Measurements from ENCODE around the gene RGS16. TPM values are rescaled to one million over a fixed set of nuclear protein-coding genes. Genes with fewer than 3 reads are reported as not detected.

RGS16 gene
- total and polyA plus RNA-seq, 4 experiments from 2014 or later: 1.3 to 3.7 (median 2.1) TPM

DNA sequence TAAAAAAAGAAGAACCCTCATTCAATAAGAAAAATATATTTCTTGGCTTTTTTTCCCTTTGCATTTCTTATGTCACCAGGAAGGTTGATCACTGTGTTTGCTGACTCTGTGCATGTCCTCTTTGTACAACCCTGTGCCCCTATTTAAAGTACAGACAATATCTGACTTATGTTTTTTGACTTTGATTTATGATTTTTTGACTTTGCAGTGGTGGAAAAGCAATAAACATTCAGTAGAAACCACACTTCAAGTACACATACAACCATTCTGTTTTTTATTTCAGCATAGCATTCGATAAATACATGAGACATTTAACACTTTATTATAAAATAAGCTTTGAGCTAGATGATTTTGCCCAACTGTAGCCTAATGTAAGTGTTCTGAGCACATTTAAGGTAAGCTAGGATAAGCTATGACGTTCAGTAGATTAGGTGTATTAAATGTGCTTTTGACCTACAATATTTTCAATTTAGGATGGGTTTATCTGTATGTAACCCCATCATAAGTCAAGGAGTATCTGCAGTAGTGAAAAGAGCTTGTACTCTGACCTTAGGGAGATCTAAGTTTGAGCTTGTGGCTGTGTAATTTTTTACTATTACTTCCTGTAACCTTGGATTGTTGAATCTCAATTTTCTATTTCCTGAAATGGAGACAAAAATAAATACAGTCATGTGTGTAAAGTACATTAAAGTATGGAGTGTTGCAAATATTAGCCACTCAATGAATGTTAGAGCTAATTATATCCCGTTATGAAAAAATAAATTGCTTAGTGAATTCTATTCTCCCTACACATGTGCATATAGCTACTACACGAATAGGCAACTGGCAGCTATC is 16.3 kb downstream of the RGS16 start:
- peaks cover 0 to 4% (median 0%) of the 10 kb centered on the region in 8 donors for H3K9me3 Mint-ChIP-seq
- intact Hi-C loops (cut with micrococcal nuclease): loop anchor here (1.0 to 2.0 kb wide), 3 partner anchors 16 to 559 kb away; partner anchors contain the start of genes DHX9 and RGS16
- no peaks in the 10 kb centered on the region for H3K36me3 ChIP-seq (ENCODE audit: insufficient read depth, low read length)
- H3K4me1 ChIP-seq (ENCODE audit: insufficient read depth, low read length): peaks cover 57% of the 10 kb centered on the region
- peaks cover 41 to 54% of the 10 kb centered on the region in 2 donors for H3K36me3 Mint-ChIP-seq
- CTCF ChIA-PET (ENCODE audit: partially characterized antibody): interaction anchor here (0.8 to 5.4 kb wide), 8 partner anchors 8 to 444 kb away, joined by 3 to 69 read pairs (median 4); no protein-coding TSS in a partner anchor
- H3K27ac ChIP-seq (ENCODE audit: low read depth, low read length): peak overlapping the region; percentile 98
- peak overlapping the region; percentile 93 to 94 for H3K4me3 ChIP-seq (ENCODE audit: low read length in 2 of 2)
- no peaks in the 10 kb centered on the region for H3K27me3 ChIP-seq (ENCODE audit: insufficient read depth, low read length)
- H3K9me3 ChIP-seq (ENCODE audit: control insufficient read depth in 1 of 2, low read length in 2 of 2): no peaks in the 10 kb centered on the region
- POLR2A ChIA-PET (ENCODE audit: partially characterized antibody): interaction anchor here (0.8 to 3.3 kb wide), 9 partner anchors 13 to 558 kb away, joined by 3 to 31 read pairs (median 12); partner anchors contain the start of genes DHX9, NPL and RGS16
- peak overlapping the region; percentile 96 to 100 (median 99) for H3K27ac Mint-ChIP-seq
- H3K27me3 Mint-ChIP-seq: no peaks in the 10 kb centered on the region
- H3K4me1 Mint-ChIP-seq: peaks cover 44 to 69% (median 55%) of the 10 kb centered on the region in 4 donors
- DNase-seq: no peak
- peak overlapping the region; percentile 93 to 99 (median 96) for H3K4me3 Mint-ChIP-seq

GRCh38 chr1:182587093-182587492 is 17.1 kb downstream of the RGS16 start:
- no peak overlapping the region for H3K27ac ChIP-seq (ENCODE audit: low read depth, low read length)
- H3K9me3 ChIP-seq (ENCODE audit: control insufficient read depth in 1 of 2, low read length in 2 of 2): no peaks in the 10 kb centered on the region
- Mint-ChIP-seq H3K9me3 (peaks cover 0 to 4% (median 0%) of the 10 kb centered on the region in 8 donors), H3K27ac (peak overlapping the region in 1 of 7 donors; percentile 96), H3K36me3 (peaks cover 47 to 61% of the 10 kb centered on the region in 2 donors), H3K27me3 (no peaks in the 10 kb centered on the region), H3K4me1 (peaks cover 48 to 77% (median 61%) of the 10 kb centered on the region in 4 donors), H3K4me3 (peak overlapping the region in 1 of 8 donors; percentile 27)
- H3K36me3 ChIP-seq (ENCODE audit: insufficient read depth, low read length): peaks cover 7% of the 10 kb centered on the region
- no peak overlapping the region for H3K4me3 ChIP-seq (ENCODE audit: low read length in 2 of 2)
- no peak for DNase-seq
- peaks cover 60% of the 10 kb centered on the region for H3K4me1 ChIP-seq (ENCODE audit: insufficient read depth, low read length)
- POLR2A ChIA-PET (ENCODE audit: partially characterized antibody): interaction anchor here (3.0 kb wide), 1 partner anchor 17 kb away, joined by 27 read pairs; the partner anchor contains the start of gene RGS16
- intact Hi-C loops (cut with micrococcal nuclease): no loop called here
- CTCF ChIA-PET (ENCODE audit: partially characterized antibody): interaction anchor here (5.4 kb wide), 1 partner anchor 198 kb away, joined by 69 read pairs; no protein-coding TSS in a partner anchor
- H3K27me3 ChIP-seq (ENCODE audit: insufficient read depth, low read length): no peaks in the 10 kb centered on the region

DNA sequence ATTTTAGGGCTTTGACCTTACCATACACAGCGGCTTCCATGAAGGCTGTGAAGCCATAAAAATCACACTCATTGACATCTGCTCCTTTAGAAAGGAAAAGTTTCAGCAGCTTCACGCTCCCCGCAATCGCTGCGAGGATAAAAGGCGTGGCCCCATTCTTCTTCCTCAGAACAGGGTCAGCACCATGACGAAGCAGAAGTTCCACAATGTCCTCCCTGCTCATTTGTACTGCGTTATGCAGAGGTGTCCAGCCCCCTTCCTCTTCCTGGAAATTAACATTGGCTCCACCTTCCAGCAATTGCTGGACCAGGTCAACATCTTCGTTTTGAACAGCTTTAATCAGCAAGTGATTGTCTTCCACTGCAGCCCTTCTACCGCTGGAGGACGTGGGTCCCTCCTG is 17.8 kb downstream of the RGS16 start:
- H3K27ac Mint-ChIP-seq: peak overlapping the region in 4 of 7 donors; percentile 7 to 48 (median 34)
- intact Hi-C loops (cut with micrococcal nuclease): no loop called here
- Histone ChIP-seq H3K27ac (ENCODE audit: low read depth, low read length) (no peak overlapping the region), H3K4me3 (ENCODE audit: low read length in 2 of 2) (no peak overlapping the region), H3K4me1 (ENCODE audit: insufficient read depth, low read length) (peaks cover 60% of the 10 kb centered on the region), H3K36me3 (ENCODE audit: insufficient read depth, low read length) (peaks cover 9% of the 10 kb centered on the region), H3K27me3 (ENCODE audit: insufficient read depth, low read length) (no peaks in the 10 kb centered on the region), H3K9me3 (ENCODE audit: control insufficient read depth in 1 of 2, low read length in 2 of 2) (no peaks in the 10 kb centered on the region)
- H3K36me3 Mint-ChIP-seq: peaks cover 52 to 67% of the 10 kb centered on the region in 2 donors
- peak overlapping the region in 5 of 8 donors; percentile 5 to 86 (median 75) for H3K4me3 Mint-ChIP-seq
- CTCF ChIA-PET (ENCODE audit: partially characterized antibody): interaction anchor here (0.8 to 5.4 kb wide), 2 partner anchors 9 to 199 kb away, joined by 3 to 69 read pairs; no protein-coding TSS in a partner anchor
- H3K4me1 Mint-ChIP-seq: peaks cover 51 to 79% (median 64%) of the 10 kb centered on the region in 4 donors
- no peaks in the 10 kb centered on the region for H3K27me3 Mint-ChIP-seq
- POLR2A ChIA-PET (ENCODE audit: partially characterized antibody): no interaction called here
- H3K9me3 Mint-ChIP-seq: peaks cover 0 to 4% (median 0%) of the 10 kb centered on the region in 8 donors
- DNase-seq: no peak

DNA sequence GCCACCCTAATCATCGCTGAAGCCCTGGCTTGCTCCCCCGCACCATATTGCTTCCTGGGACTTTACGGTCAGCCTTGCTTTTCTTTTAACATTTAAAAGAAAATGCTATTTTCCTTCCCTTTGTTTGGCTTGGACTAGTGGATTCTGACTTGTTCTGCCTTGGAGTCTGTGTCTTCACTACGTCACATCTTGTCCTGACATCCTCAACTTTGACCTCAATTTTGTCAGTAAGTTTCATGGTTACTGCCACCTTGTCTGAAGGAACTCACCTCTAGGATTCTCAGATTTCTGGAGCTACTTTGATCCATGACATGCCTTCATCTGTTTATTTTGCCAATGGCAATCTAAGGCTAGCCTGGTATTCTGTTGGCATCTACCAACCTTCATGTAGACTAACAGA is 19.4 kb downstream of the RGS16 start:
- Histone ChIP-seq H3K4me1 (ENCODE audit: insufficient read depth, low read length) (peaks cover 58% of the 10 kb centered on the region), H3K27me3 (ENCODE audit: insufficient read depth, low read length) (no peaks in the 10 kb centered on the region), H3K27ac (ENCODE audit: low read depth, low read length) (no peak overlapping the region), H3K4me3 (ENCODE audit: low read length in 2 of 2) (no peak overlapping the region), H3K36me3 (ENCODE audit: insufficient read depth, low read length) (peaks cover 24% of the 10 kb centered on the region), H3K9me3 (ENCODE audit: control insufficient read depth in 1 of 2, low read length in 2 of 2) (no peaks in the 10 kb centered on the region)
- peaks cover 0 to 4% (median 0%) of the 10 kb centered on the region in 8 donors for H3K9me3 Mint-ChIP-seq
- intact Hi-C loops (cut with micrococcal nuclease): no loop called here
- DNase-seq: no peak
- peak overlapping the region in 1 of 7 donors; percentile 81 for H3K27ac Mint-ChIP-seq
- ChIA-PET POLR2A (ENCODE audit: partially characterized antibody) (no interaction called here), CTCF (ENCODE audit: partially characterized antibody) (interaction anchor here (1.0 kb wide), 1 partner anchor 11 kb away, joined by 3 read pairs; no protein-coding TSS in a partner anchor)
- no peaks in the 10 kb centered on the region for H3K27me3 Mint-ChIP-seq
- peaks cover 67 to 81% of the 10 kb centered on the region in 2 donors for H3K36me3 Mint-ChIP-seq
- H3K4me3 Mint-ChIP-seq: peak overlapping the region; percentile 14 to 86 (median 74)
- H3K4me1 Mint-ChIP-seq: peaks cover 57 to 87% (median 62%) of the 10 kb centered on the region in 4 donors

DNA sequence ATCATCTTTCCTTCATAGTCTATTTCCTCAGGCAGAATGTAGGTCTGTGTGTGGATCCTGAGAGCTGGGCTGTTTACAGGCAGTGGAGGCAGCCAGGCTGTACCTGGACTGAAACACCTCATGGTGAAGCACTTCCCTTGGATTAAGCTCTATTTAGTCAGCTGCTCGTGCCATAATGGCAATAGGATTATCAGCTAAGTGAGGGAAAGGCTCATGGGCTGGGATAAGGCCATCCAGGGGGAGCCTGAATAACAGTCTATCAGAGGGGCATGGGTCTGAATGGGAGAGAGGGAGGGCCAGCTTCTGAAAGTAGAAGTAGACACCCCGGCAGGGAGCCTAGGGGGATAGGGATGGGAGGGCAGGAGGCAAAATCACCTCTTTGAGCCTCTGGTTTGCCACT is 23.5 kb downstream of the RGS16 start:
- Histone ChIP-seq H3K9me3 (ENCODE audit: control insufficient read depth in 1 of 2, low read length in 2 of 2) (no peaks in the 10 kb centered on the region), H3K4me1 (ENCODE audit: insufficient read depth, low read length) (peaks cover 32% of the 10 kb centered on the region), H3K27me3 (ENCODE audit: insufficient read depth, low read length) (no peaks in the 10 kb centered on the region), H3K4me3 (ENCODE audit: low read length in 2 of 2) (no peak overlapping the region), H3K27ac (ENCODE audit: low read depth, low read length) (no peak overlapping the region), H3K36me3 (ENCODE audit: insufficient read depth, low read length) (peaks cover 34% of the 10 kb centered on the region)
- Mint-ChIP-seq H3K27me3 (no peaks in the 10 kb centered on the region), H3K27ac (peak overlapping the region in 1 of 7 donors; percentile 23), H3K4me3 (no peak overlapping the region), H3K4me1 (peaks cover 50 to 72% (median 56%) of the 10 kb centered on the region in 4 donors), H3K9me3 (no peaks in the 10 kb centered on the region), H3K36me3 (peaks cover 79 to 84% of the 10 kb centered on the region in 2 donors)
- ChIA-PET CTCF (ENCODE audit: partially characterized antibody) (no interaction called here), POLR2A (ENCODE audit: partially characterized antibody) (no interaction called here)
- DNase-seq: no peak
- intact Hi-C loops (cut with micrococcal nuclease): no loop called here

DNA sequence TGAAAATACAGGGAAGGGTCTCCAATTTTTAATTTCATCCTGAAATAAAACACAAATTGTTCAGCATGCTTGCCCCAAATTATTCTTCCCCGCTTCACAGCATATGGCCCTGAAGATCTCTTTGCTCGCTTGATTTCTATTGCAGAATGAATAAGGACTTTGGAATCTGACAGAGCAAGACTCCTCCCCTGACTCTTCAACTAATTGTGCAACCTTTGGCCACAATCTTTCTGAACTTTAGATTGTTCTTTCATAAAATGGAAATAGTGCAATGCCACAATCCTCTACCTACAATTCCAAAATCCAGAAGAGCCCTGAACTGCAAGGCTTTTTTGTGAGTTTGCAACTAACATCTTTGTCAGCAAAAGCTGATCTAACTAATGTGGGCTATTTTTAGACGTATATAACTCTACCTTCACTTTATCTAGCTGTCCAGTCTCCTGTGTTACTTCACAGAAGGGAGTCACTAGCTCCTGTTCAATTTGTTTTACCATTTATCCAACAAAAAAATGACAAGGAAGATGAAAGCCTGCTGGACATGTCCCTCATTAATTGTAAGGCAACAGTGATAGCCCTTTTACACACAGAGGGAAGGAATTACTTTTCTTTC is 28.5 kb downstream of the RGS16 start:
- Histone ChIP-seq H3K4me3 (ENCODE audit: low read length in 2 of 2) (no peak overlapping the region), H3K27ac (ENCODE audit: low read depth, low read length) (no peak overlapping the region), H3K27me3 (ENCODE audit: insufficient read depth, low read length) (no peaks in the 10 kb centered on the region), H3K4me1 (ENCODE audit: insufficient read depth, low read length) (no peaks in the 10 kb centered on the region), H3K36me3 (ENCODE audit: insufficient read depth, low read length) (peaks cover 36% of the 10 kb centered on the region), H3K9me3 (ENCODE audit: control insufficient read depth in 1 of 2, low read length in 2 of 2) (no peaks in the 10 kb centered on the region)
- CTCF ChIA-PET (ENCODE audit: partially characterized antibody): interaction anchor here (1.7 kb wide), 1 partner anchor 20 kb away, joined by 5 read pairs; no protein-coding TSS in a partner anchor
- peaks cover 65 to 69% of the 10 kb centered on the region in 2 donors for H3K36me3 Mint-ChIP-seq
- no peak overlapping the region for H3K4me3 Mint-ChIP-seq
- no peaks in the 10 kb centered on the region for H3K27me3 Mint-ChIP-seq
- POLR2A ChIA-PET (ENCODE audit: partially characterized antibody): no interaction called here
- H3K4me1 Mint-ChIP-seq: peaks cover 14 to 29% (median 19%) of the 10 kb centered on the region in 4 donors
- no peak overlapping the region for H3K27ac Mint-ChIP-seq
- no peak for DNase-seq
- intact Hi-C loops (cut with micrococcal nuclease): no loop called here
- no peaks in the 10 kb centered on the region for H3K9me3 Mint-ChIP-seq

- Histone ChIP-seq H3K27me3 (ENCODE audit: insufficient read depth, low read length) (no peaks in the 10 kb centered on the region), H3K27ac (ENCODE audit: low read depth, low read length) (no peak overlapping the region), H3K9me3 (ENCODE audit: control insufficient read depth in 1 of 2, low read length in 2 of 2) (no peaks in the 10 kb centered on the region), H3K4me1 (ENCODE audit: insufficient read depth, low read length) (no peaks in the 10 kb centered on the region), H3K36me3 (ENCODE audit: insufficient read depth, low read length) (peaks cover 21% of the 10 kb centered on the region), H3K4me3 (ENCODE audit: low read length in 2 of 2) (no peak overlapping the region)
- Mint-ChIP-seq H3K27ac (no peak overlapping the region), H3K9me3 (no peaks in the 10 kb centered on the region), H3K4me1 (peaks cover 8 to 16% (median 12%) of the 10 kb centered on the region in 4 donors), H3K36me3 (peaks cover 52 to 54% of the 10 kb centered on the region in 2 donors), H3K27me3 (no peaks in the 10 kb centered on the region), H3K4me3 (no peak overlapping the region)
- intact Hi-C loops (cut with micrococcal nuclease): no loop called here
- POLR2A ChIA-PET (ENCODE audit: partially characterized antibody): no interaction called here
- CTCF ChIA-PET (ENCODE audit: partially characterized antibody): no interaction called here
- DNase-seq: no peak
These were observed 30.0 kb downstream of the RGS16 start for GRCh38 chr1:182574156-182574555.

Data from CD4-positive, alpha-beta memory T cell (primary cell).